GM19372 (cell line): Measurements from ENCODE around the gene PITPNC1.
"Not testable (repeated sequence)": the region's sequence is repeated elsewhere in the genome, so short reads cannot be mapped to it uniquely, and the experiment has no call there.

Experiments
- ATAC-seq: cut with Tn5 transposase; IDR thresholded peaks from one replicate; pipeline ENCODE4 v1.9.1; 2021; ENCODE audit warnings: mild to moderate bottlenecking, low read depth, moderate library complexity; ENCODE audit not compliant: unreplicated experiment

Gene PITPNC1

DNA sequence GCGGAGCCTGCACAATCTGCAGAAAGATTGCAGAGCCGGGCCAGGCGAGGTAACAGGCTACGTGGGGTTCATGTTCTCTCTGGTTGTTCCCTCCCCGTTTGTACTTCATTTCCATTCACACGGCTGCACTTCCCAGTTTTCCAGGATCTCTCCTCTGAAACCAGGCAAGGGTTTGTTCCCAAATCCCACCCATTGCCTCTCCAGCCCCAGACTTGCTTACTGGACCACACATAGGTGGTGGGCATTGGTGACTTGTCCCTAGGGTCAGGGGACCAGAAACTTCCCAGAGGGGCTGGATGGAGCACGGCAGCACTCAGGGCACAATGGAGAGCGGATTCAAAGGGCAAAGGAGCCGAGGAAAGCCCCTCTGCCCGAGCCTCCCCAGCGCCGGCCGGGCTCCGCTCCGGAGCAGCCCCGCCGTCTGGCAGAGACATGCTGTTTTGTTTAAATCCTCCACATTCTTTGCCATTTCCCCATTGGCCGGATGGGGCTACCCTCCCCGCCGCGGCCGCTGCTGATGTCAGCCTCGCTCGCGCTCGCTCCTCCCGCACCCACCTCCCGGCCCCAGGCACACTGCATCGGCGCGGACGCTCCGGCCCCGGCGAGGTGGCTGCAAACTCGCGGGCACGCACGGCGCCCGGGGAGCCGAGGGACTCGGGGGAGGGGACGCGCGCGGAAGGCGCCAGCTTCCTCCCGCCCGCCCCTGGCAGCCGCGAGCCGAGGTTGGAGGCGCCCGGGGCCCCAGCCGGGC, at the start of gene PITPNC1:
Gene PITPNC1 (plus strand): TSS at position 545 of the 751 bp plus-strand sequence.
- ATAC-seq: peak; percentile 54

DNA sequence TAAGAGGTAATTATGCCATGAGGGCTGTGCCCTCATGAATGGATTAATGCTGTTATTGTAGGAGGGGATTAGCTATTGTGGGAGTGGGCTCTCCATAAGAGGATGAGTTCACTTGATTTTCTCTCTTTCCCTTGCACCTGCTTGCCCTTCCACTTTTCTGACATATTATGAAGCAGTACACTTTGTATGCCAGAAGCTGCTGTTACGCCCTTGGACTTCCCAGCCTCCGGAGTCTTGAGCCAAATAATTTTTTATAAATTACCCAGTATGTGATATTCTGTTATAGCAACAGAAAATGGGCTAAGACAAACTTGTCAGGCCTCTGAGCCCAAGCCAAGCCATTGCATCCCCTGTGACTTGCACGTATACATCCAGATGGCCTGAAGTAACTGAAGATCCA, 49.1 kb upstream of the PITPNC1 start:
- no peak for ATAC-seq

DNA sequence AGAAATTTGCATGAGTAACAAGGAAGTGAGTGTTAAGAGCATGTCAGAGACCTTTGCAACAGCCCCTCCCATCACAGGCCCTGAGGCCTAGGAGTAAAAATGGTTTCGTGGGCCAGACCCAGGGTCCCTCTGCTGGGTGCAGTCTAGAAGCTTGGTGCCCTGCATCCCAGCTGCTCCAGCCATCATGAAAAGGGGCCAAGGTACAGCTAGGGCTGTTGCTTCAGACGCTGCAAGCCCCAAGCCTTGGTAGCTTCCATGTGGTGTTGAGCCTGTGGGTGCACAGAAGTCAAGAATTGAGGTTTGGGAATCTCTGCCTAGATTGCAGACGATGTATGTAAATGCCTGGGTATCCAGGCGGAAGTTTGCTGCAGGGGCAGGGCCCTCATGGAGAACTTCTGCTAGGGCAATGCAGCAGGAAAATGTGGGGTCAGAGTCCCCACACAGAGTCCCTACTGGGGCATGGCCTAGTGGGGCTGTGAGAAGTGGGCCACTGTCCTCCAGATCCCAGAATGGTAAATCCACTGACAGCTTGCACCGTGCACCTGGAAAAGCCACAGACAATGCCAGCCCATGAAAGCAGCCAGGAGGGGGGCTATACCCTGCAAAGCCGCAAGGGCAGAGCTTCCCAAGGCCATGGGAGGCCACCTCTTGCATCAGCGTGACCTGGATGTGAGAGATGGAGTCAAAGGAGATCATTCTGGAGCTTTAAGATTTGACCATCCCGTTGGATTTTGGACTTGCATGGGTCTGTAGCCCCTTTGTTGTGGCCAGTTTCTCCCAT, 45.5 kb upstream of the PITPNC1 start:
- ATAC-seq: not testable (repeated sequence)

DNA sequence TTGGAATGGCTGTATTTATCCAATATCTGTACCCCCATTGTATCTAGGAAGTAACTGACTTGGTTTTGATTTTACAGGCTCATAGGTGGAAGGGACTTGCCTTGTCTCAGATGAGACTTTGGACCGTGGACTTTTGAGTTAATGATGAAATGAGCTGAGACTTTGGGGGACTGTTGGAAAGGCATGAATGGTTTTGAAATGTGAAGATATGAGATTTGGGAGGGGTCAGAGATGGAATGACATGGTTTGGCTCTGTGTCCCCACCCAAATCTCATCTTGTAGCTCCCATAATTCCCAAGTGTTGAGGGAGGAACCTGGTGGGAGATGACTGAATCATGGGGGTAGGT, 44.9 kb upstream of the PITPNC1 start:
- ATAC-seq: not testable (repeated sequence)

DNA sequence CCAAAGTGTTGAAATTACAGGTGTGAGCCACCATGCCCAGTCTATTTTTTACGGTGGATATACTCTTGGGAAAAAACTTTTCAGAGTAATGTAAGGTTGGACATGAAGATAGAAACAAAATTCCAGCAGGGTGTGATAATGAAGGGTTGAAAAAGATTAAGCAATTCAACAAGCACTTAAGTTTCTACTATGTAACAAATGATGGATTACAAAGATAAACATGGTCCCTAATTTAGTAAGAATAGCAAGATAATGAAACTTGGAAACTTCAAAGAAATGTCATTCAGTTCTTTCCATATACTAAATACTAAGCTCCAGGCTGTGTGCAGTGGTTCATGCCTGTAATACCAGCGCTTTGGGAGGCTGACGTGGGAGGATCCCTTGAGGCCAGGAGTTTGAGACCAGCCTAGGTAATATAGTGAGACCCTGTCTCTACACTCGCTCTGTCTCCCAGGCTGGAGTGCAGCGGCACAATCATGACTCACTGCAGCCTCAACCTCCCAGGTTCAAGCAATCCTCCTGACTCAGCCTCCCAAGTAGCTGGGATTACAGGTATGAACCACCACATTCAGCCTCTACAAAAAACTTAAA, 41.7 kb upstream of the PITPNC1 start:
- ATAC-seq: no peak

DNA sequence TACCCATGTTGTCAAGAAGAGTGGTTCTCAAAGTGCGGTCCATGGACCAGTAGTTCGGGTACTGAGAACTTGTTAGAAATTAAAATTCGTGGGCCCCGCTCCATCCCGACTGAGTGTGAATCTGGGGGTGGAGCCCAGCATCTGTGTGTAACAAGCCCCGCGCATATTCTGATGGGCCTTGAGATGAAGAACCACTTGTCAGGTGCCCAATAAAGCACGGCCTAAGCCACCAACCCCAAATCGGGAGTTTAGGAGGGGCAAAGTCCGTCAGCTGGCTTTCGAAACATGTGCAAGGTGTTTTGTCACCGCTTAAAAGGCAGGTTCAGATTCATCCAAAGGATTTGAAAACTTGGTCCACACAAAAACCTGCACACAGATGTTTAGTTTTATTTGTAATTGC, 40.2 kb upstream of the PITPNC1 start:
- ATAC-seq: no peak

DNA sequence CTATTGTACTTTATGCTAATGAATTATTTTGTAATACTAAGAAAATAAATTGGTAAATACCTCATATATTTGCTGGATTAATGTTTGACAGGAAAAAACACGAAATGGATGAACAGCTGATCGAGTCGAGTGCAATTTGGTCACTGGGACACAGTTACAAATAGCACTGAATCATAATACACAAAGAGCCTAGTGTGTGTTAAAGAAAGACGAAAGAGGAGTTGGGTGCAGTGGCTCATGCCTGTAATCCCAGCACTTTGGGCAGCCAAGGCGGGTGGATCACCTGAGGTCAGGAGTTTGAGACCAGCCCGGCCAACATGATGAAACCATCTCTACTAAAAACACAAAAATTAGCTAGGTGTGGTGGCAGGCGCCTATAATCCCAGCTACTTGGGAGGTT, 38.7 kb upstream of the PITPNC1 start:
- not testable (repeated sequence) for ATAC-seq

DNA sequence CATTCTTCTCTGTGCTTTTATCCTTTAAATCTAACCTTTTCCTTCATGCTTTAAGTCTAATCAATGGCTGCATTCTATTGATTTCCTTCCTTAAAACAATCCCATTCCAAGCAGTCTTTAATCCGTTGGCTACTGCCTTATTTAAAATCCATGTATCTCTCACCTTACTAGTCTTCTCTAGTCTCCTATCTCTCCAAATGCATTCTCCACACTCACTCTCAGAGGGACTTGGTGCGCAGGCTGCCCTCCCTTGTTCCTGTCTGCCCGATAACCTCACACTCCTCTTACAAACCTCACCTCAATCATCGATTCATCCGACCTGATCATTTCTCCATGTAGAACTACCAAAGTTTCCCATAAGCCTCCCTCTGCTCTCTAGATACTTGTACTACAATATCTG, 33.8 kb upstream of the PITPNC1 start:
- no peak for ATAC-seq

DNA sequence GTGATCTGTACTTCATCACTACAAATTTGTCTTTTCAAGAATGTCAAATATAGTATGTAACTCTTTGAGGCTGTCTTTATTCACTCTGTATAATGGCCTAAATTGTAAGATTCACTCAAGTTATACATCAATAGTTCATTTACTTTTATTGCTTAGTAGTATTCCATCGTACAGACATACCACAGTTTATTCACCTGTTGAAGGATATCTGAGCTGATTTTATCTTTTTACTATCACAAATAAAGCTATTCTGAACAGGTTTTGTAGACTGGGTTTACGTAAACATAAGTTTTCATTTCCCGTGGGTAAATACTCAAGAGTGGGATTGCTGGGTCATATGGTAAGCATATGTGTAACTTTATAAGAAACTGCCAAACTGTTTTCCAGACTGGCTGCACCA, 29.3 kb upstream of the PITPNC1 start:
- no peak for ATAC-seq

DNA sequence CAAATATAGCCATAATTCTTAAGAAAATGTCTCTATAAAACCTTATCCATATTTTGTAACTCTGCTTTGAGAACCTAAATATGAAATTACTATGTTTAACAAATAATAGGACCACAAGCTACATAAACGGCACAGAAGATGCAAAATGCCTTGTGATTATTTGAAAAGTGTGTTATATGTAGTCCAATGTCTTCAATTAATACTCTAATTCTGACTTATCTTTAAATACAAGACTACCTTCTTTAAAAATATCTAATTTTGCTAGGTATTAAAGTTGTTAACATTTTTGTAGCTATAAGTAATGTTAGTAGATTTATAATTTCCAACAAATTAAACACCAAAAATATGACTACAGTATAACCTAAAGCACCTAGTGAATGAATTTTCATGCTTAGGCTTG, 27.7 kb upstream of the PITPNC1 start:
- ATAC-seq: no peak

DNA sequence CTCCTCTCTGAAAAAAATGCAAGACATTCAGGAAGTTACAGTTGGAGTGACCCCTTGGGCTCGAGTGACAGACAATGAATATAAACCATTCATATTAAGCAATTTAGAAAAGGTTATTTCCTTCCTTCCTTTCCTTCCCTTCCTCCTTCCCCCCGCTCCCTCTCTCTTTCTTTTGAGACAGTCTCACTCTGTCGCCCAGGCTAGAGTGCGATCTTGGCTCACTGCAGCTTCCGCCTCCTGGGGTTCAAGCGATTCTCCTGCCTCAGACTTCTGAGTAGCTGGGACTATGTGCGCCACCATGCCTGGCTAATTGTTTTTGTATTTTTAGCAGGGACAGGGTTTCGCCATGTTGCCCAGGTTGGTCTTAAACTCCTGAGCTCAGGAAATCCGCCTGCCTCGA, 23.9 kb upstream of the PITPNC1 start:
- ATAC-seq: no peak

DNA sequence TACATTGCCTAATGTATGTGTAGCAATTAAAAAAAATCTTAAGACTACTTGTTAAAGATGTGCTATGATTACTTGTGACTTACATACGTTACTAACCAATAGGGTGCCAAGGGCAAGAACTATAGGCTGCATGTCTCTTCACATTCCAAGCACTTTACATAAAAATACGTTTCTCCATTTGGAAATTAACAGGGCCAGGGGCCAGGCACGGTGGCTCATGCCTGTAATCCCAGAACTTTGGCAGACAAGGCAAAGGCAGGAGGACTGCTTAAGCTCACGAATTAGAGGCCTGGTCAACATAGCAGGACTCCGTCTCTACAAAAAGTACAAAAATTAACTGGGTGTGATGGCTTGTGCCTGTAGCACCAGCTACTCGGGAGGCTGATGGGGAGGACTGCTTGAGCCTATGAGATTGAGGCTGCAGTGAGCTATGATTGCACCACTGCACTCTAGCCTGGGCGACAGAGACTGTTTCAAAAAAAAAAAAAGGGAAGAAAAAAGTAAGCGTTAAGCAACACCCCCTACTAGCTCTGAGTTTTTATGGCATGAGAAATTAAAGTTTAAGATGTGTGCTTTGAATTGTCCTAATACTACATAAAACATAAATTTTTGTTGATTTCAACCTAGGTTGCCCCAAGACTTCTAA, 23.0 kb upstream of the PITPNC1 start:
- no peak for ATAC-seq

DNA sequence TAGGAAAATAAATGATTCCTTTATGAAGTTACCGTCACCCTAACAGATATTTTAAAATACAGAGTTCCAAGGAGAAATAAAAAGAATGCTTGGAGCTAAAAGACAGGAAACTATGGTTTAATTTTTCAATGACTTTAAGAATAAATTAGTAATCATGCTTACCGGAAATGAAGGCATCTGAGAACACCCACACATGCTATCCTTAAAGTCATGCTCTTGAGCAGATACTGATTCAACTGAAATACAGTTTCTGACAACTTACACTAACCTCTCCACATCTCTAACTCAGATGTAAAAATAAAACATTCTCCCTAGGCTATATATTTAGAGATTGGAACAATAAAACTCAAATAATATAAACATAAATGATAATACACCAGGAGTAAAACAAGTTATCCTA, 18.5 kb upstream of the PITPNC1 start:
- no peak for ATAC-seq

DNA sequence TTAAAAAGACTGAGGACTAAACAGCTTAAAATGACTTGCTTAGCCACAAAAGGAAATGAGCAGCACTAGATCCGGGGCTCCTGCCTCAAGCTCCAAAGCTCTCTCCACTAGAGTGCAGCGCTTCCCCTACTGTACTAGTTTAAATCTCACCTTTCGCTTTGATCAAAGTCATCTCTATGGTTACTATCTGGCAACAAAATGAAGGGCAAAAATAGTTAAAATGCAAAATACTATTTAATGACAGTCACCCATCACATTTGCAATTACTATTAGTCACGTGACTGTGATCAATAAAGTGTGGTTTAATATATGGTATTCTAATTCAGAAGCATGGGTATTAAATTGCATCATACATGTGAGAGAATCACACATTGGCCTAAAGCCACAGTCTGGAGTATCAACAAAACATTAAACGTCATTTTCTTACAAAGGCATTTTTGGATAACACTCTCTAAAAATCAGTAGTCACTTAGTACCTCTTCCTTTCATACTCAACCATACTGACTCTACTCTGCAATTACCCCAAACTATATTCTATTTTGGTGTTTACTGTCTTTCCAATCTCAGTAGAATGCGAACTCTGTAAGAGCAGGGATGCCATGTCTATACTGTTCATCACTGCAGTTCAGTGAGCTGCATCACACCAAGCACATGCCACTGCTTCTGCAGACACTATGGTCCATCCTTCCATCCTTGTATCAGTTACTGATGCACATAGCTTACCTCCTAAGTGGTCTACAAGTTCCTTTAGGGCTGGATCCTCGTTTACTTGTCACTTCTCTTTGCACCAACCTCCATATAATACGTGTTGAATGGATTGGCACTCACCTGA, 16.9 kb upstream of the PITPNC1 start:
- no peak for ATAC-seq

DNA sequence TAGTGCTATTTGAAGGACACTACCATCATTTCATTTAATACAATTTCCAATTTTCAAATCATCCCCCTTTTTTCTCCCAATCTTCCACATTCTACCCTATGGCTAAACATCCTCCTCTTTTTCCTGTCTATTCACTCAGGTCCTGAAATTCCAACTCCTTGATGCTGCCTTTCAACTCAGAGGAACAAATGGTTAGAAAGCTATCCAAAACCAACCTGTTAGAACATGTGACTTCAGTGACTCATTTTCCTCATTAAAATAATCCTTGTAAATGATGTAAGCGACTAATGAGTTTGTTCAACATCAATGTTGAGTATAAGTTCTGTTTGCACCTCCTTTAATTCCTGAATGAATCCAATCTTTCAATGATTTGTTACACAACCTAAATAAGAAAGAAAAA, 16.2 kb upstream of the PITPNC1 start:
- ATAC-seq: no peak

DNA sequence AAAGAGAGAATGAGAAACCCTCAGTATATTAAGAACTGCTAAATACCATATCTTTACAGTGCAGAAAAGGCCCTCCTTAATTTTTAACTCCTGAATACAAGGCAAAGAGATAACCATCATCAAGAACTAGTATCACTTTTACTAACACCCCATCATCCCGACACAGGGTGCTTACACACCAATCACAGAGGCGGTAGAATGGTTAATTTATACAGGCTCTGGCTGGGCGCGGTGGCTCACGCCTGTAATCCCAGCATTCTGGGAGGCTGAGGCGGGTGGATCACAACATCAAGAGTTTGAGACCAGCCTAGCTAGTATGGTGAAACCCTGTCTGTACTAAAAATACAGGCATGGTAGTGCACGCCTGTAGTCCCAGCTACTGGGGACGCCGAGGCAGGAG, 14.9 kb upstream of the PITPNC1 start:
- ATAC-seq: no peak

DNA sequence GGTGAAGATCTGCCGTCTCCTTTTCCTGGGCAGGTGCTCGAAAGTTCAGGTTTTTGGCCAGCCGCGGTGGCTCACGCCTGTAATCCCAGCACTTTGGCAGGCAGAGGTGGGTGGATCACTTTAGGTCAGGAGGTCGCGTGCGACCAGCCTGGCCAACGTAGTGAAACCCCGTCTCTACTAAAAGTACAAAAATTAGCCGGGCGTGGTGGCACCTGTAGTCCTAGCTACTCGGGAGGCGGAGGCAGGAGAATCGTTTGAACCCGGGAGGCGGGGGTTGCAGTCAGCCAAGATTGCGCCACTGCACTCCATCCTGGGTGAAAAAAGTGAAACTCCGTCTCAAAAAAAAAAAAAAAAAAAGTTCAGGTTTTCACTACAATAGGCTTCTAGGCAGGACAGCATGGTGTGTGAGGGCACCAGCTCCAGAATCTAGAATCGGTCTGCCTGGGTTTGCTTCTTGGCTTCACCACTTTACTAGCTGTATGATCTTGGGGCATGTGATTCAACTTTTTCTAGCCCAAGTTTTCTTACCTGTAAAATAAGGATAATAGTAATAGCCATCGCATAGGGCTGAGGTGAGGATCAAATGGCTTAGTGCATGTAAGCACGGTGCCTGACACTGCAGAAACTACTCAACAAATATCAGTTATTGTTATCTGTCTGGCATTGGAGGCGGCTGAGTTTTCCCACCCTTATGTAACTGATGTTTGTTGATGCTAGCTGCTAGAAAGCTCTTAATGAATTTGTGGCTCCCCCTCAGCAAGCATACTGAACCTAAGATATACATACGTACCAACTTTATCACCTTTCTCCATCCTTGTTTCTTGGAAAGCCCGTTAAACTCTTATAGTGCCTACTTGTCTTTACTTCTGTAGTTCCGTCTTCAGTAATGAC, 12.0 kb upstream of the PITPNC1 start:
- no peak for ATAC-seq

DNA sequence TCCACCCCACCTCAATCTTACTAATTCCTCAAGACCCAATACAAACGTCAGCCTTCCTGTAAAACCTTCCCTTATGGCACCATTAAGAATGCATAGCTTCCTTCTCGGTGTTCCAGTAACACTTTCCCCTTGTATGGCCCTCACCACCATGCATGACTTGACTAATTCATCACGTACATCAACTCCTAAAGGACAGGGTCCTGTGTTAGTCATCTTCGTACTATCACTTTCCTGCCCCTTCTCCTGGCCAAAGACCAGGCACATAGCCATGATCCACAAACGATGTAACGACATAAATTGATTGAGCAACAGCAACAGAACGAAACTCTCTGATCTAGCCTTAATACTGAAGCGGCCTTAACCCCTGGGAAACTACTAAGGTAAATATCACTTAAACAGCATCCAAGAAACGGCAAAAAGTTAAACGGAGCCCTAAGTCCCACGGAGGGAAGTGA, 11.3 kb upstream of the PITPNC1 start:
- no peak for ATAC-seq
